Measurements from ENCODE around the gene ITGA5. TPM values are rescaled to one million over a fixed set of nuclear protein-coding genes. Genes with fewer than 3 reads are reported as not detected.

Gene ITGA5
- total RNA-seq, 1 donor from 2014 or later, result 3.7 TPM

DNA sequence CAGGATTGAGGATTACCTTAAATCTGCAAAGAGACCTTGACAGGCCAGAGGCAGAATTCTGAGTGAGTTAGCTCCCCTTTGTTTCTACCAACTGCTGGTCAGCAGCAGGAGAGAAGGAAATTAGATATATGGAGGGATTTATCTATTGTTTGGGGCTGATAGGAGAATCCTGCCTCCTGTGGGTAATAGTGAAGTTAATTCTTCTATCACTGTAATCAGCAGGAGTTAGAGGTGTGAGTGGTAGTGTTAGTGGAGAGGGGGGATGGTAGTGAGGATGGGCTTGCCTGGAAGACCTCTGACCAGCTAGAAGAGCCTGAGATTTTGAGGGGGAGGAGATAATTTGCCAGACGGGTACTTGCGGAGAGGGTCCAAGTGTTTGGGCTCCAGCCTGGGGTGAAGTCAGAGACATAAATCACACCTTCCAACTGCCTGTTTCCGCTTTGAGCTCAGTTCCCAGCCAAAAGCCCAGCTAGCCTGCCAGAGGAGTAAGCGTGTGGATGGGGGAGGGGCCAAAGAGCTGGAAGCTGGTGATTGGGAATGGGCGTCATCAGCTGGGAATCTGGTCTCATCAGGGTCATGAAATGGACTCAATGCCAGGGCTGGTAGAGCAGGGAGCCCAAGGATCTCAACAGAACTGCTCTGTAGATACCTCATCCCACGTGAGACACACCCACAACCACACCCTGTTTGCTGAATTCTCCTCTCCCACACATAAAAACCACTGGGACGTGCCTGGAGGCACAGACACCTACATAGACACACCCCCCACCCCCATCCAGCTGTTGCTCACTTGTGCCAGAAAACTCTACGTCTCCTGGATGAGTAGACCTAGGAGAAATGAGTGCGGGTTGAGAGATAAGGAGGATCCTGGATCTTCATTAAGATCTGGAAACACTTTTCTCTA is 13.1 kb upstream of the ITGA5 start:
- no peak for DNase-seq (ENCODE audit: low spot score in 2 of 2)

DNA sequence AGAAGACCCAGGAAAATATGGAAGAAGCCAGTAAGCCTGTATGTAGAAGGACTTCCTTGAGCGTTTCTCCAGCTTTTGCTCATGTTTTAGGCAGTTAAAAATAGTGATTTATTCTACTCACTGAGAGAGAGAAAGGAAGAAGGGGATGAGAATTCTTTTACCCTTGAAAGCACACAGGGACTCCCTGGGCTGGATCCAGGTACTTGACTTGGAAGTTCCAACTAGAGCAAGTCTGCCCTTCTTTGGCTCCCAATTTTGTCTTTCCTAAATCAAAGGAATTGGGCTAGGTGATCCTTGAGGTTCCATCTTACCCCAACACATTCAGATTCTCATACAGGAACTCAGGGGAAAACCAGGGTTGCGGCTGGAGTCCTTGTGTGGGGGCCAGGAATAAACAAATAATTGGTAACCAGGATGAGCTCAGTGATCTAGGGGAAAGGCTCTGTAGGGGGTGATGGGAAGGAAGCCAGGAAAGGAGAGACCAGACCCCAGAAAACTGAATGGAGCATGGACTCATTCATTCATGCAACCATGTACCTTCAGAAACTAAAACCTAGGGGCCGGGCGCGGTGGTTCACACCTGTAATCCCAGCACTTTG is 11.5 kb upstream of the ITGA5 start:
- FAIRE-seq (no peak), DNase-seq (ENCODE audit: low spot score in 2 of 2) (no peak)

More for the DNA sequence above, 13.1 kb upstream of the ITGA5 start:
- FAIRE-seq, result no peak

GRCh38 chr12:54429014-54429471 is 10.0 kb upstream of the ITGA5 start:
- no peak for FAIRE-seq

DNA sequence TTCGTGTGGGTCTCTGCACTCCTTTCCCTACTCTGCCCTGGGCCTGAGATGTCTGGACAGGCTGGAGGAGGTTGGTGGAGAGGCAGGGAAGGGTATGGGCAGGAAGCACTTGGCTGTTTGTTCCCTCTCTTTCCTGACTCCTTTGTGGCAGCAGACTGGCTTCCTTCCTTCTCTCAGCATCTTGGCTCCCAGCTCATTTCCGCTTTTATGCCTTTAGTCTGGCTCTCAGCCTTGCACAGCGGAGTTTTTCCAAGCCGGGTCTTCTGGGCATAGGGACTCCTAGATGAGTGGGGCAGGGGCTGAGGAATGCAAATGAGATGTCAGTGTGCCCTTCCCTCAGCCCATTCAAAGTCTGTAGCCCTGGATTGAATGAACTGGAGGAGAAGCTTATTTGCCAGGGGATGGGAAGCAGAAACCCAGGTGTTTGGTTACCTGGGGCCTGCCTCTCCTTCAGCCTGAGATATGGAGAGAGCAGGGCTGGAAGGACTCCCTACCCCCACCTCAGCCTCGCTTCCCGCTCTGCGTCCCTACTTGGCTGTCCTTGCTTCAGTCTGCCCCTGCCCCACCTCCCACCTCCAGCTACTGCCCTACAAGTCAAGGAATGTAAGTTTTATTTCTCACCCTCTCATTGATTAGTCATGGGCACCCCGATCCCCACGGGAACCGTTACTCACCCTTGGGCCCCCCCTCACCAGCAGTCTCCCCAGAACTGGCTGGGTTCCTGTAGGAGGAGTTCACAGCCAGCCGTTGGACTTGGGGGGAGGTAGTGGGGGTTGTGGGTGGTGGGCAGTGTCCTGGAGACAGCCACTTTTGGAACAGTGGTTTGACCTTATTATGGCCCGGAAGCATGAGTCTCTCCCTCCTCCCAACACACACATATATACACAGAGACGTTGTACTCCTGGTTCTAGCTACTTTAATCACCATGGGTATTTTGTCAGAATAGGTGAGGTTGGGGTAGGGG is 9.3 kb upstream of the ITGA5 start:
- no peak for DNase-seq (ENCODE audit: low spot score in 2 of 2)
- no peak for FAIRE-seq

More at GRCh38 chr12:54429014-54429471, 10.0 kb upstream of the ITGA5 start:
- DNase-seq (ENCODE audit: low spot score in 2 of 2), result no peak

GRCh38 chr12:54427106-54427505 is 8.0 kb upstream of the ITGA5 start:
- no peak for FAIRE-seq

DNA sequence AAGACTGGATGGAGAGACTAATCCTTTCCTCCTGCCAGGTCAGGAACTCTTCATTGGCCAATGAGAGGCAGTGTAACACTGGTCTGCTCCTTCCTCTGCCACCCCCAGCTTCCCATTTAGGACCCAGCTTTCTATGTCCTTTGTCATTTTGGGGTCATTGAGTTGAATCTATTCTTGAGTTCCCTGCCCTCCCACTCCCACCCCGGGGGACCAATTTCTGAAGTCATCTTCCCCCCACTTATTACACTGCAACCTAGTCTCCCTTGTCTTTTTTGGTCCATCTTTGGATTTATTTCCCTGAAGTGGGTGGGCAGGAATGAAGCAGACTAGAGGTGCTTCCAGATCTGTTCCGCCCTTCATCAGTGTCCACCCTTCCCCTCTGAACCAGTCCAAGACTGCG is 7.6 kb upstream of the ITGA5 start:
- FAIRE-seq (no peak), DNase-seq (ENCODE audit: low spot score in 2 of 2) (no peak)

More at GRCh38 chr12:54427106-54427505, 8.0 kb upstream of the ITGA5 start:
- no peak for DNase-seq (ENCODE audit: low spot score in 2 of 2)

GRCh38 chr12:54425702-54426101 is 6.6 kb upstream of the ITGA5 start:
- FAIRE-seq, result no peak
- no peak for DNase-seq (ENCODE audit: low spot score in 2 of 2)

- DNase-seq (ENCODE audit: low spot score in 2 of 2) (no peak), FAIRE-seq (no peak)
Measured at GRCh38 chr12:54424224-54424623, 5.2 kb upstream of the ITGA5 start.

- DNase-seq (ENCODE audit: low spot score in 2 of 2) (no peak), FAIRE-seq (no peak)
Measured at GRCh38 chr12:54423816-54424150, 4.7 kb upstream of the ITGA5 start.

- DNase-seq (ENCODE audit: low spot score in 2 of 2), result no peak
- FAIRE-seq, result no peak
Measured at GRCh38 chr12:54421879-54422250, 2.8 kb upstream of the ITGA5 start.

- DNase-seq (ENCODE audit: low spot score in 2 of 2), result no peak
- no peak for FAIRE-seq
Measured at GRCh38 chr12:54421175-54421878, 2.3 kb upstream of the ITGA5 start.

GRCh38 chr12:54420766-54421144 is 1.7 kb upstream of the ITGA5 start:
- no peak for FAIRE-seq

DNA sequence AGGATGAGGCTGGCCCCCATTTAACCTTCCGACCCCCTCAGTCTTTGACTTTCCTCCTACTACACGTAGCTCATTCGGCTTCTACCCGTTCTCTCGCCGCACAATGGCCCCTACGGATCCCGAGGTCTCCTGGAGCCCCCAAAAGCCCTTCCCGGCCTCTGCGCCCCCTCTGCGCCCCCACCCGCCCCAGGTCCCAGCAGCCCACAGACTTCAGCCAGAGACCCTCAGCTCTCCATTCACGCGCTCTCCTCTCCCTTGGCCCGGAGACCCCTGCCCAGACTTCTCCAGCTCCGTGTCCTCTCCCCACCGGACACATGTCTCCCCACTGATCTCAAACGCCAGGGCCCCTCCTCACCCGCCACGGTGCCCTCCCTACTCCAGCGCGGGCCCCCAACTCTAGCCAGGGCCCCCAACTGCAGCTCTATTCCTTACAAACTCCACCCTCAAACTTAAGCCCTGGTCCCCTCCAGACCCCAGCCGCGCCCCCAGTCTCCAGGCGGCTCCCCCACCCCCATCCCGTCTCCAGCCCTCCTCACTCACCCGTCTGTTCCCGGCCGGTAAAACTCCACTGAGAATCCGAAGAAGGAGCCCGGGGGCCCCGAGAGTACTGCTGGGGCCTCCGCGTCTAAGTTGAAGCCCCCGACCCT is 502 bp downstream of the ITGA5 start:
- no peak for FAIRE-seq
- no peak for DNase-seq (ENCODE audit: low spot score in 2 of 2)

More at GRCh38 chr12:54420766-54421144, 1.7 kb upstream of the ITGA5 start:
- no peak for DNase-seq (ENCODE audit: low spot score in 2 of 2)

DNA sequence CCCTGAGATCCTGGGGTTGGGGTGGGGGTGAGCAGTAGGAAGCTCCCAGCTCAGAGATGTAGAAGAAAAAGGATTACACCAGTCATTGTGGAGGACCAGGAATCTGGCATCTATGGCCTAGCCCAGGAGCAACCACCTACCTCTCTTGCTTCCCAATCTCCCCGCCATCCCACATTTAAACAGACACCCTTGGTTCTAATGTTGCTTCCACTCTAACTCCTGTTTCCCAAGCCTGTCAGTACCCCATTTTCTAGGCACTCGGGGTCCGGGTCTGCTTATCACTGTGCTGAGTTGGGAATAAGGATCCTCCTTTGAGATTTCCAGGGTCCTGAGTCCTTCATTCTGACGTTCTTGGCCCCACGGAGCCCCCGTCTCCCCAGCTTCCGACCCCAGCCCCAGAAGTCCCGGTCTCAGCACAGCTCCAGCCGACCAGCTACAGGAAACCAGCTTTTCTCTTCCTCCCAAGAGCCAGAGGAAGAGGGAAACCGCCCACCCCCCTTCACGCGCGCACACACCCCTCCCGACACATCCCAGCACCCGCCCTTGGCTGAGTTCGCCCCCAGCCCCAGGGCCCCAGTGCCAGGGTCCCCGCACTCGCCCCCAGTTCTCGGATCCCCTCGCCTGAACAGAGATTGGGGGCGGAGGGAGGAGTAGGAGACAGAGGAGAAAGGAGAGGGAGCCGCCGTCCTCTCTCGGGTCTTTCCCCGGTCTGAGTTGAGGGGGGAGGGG is 1.2 kb downstream of the ITGA5 start:
- FAIRE-seq, result no peak
- DNase-seq (ENCODE audit: low spot score in 2 of 2), result no peak

DNA sequence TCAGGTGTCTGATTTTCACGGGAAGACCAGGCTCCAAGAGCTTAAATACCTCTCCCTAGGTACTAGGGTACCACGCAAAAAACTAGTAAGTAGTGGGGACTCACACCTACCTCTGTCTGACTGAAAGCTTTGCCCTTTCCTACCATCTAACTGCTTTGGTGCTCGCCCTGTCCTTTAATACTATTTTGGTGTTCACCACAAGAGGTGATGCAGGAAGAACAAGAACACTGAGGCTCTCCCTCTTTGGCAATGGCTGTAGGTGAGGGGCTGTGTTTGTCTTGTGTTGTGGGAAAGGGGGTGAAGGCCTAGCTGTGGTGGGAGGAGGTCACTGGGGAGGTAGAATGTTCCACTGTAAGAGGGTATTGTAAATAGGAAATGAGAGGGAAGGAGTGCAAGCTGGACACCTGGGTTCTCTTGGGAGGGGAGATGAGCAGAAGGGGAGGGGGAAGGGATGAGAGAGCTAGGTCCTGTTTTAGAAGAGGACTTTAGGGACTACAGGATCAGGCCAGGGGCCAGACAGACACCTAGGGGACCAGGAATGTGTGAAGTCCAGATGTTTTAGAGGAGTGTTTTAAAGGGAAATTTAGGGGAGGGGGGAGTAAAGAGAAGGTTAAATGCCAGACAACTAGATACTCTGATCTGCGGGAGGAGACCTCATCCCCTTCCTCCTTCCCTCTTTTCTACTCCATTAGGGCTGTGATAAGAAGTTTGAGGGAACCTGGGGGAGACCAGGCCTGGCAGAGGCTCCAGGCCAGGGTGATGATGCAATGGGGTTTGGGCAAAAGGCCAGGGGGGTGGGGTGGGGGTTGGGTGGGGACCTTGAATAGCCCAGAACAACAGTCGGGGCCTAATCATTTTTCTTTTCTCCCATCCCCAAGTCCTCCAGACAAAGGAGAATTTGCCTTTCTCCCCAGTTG is 2.1 kb downstream of the ITGA5 start:
- FAIRE-seq, result no peak
- DNase-seq (ENCODE audit: low spot score in 2 of 2), result no peak

DNA sequence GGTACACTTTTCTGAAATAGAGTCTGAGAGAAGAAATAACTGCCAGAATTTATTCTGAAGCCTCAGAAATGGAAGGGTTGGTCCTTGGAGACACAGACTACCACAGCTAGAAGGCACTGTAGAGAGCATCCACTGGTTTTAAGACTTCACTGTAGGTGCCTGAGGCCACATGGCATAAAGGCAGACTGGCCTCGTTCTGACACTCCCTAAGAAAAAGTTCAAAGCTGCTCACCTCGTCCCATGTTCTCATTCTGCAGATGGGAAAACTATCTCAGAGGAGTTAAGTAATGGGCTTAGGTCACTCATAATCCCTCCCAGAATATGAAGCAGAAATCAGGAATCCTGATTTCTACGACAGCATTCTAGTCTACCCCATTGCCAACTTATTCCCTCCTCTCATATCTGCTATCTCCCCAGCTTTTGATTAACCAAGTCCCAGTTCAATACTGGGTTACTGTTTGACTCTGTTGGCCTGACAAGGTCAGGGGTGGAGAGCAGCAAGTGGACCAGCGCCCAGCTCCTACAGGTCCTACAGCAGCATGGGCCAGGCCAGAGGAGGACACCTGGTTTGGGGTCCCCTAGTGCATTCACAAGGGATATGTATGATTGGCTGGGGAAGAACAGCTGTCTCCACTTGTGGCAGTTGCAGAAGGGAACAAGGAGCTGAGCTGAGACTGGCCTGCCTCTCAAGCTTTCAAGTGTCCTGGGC is 3.7 kb downstream of the ITGA5 start:
- DNase-seq (ENCODE audit: low spot score in 2 of 2), result no peak
- FAIRE-seq, result no peak
